Measurements from ENCODE around the gene SIX6.

The SIX6 gene

DNA sequence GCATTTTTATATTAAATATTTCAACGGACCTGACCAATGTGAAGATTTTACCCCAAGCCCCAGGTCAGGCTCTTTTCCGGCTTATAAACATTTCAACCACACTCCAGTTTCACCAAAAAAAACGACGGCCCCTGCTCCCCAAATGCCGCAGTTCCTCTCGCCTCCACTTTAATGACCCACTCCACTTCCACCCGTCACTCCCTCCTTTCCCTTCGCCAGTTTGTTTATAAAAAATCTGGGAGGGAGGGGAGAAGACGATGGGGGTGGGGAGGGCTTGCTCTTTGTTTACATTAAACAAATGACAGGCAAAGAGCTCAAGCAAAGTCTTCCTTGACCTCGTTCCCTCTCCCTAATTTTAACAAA, 5.4 kb downstream of the SIX6 start:
- no peak for DNase-seq (ENCODE audit: low read depth)

DNA sequence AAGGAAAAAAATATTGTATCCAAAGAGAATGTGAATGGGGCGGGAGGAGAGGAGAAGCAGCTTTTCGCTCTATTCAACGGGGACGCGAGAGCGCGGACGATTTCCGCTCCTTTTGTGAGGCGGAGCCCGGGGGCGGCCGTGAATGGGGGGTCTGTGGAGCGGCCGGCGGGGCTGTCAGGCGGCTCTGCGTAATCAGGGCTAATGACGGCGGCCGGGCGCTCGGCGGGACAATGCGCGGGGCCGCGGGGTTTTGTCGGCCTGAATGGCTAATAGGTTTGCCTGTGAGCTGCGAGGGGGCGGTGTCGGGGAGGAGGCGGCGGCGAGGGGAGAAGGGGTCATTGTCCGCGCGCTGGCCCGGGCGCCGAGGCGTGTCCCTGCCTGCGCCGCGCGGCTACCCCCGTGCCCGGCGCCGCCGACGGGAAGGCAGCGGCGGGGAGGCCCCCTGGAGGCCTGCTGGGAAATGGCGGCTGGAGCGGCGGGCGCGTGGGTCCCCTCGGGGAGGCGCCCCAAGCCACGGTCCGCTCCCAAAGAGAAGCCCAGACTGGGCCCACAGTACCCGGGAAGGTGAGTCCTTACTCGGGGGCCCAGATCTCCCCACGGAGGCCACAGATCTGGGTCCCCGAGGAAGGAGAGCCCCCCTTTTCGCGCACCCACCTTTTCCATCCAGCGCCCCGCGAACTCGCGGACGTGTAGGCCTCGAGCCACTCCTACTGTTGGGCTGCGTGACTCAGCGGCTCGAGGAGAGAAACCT, 6.0 kb downstream of the SIX6 start:
- DNase-seq (ENCODE audit: low read depth), result no peak

DNA sequence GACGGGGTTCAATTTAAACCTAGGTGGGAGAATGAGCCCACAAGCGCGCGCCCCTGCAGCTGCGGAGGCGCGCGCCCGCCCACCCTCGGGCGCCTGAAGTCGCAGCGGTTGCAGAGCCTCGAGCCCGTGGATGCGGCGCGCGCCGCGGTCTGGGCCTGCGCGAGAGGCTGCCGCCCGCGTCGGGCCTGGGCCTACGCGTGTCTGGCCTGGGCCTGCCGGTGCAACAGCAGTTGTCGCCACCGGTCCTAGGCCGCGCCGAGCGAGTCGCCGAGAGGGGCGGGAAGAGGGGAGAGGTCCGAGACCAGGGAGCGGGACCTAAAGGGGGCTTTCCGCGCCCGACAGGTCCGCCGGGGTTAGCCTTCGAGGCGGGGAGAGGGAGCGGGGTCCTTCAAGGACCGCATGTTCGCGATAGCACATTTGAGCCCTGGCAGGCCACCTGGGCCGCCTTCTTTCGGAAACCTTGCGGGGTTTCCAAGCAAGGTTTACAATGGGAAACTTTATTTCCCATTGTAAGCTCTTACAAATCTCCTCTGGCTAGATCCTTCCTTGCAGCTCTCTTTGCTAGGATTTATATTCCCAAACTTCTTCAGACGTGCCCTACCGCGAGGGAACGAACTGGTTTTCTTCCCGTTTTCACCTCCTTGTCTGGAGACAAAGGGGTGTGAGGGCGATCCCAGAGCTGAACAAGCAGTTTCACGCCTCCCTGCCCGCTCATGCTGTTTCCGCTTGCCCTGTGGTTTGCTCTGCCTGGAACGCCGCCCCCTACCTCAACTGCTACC, 6.8 kb downstream of the SIX6 start:
- no peak for DNase-seq (ENCODE audit: low read depth)

DNA sequence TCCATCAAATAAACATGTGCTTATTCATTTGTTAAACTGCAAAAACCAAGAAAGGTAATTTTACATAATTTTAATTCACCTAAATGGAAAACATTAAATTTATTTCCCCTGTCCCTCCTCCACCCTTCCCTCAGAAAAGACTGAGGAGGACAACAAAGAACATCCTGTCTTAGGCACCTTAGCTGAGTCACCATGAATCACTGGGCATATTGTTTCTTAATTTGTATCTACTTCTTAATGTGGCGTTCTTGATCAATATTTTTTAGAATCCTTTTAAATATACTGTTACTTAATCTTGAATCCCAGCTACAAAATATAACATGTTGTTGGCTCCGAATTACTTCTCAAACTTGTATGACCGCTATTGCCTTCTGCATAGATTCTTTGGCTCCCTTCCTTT, 23.5 kb downstream of the SIX6 start:
- no peak for DNase-seq (ENCODE audit: low read depth)

DNA sequence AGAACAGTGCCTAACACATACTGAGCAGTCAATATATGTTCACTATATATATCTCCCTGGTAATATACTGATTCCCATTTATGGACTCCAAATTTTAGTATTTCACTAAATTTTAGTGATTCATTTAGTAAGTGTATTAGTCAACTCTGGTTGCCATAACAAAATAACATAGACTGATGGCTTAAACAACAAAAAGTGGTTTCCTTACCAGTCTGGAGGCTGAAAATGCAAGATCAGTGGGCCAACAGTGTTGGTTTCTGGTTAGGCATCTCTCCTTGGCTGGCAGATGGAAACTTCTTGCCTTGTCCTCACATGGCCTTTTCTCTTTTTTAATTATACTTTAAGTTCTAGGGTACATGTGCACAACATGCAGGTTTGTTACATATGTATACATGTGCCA, 28.7 kb downstream of the SIX6 start:
- DNase-seq (ENCODE audit: low read depth), result no peak

DNA sequence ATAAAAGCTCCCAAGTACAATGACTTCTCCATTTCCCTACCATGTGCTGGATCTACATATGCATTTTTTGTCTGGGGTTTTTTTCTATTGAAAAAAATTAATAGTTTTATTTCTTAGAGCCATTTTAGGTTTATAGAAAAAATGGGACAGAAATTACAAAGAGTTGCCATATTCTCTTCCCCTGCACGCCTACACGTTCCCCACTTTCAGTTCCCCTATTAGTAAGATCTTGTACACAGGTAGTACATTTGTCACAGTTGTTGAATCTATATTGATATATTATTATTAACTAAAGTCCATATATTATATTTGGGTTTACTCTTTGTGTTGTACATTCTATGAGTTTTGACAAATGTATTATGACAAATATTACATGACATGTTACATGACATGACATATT, 35.7 kb downstream of the SIX6 start:
- DNase-seq (ENCODE audit: low read depth), result no peak

DNA sequence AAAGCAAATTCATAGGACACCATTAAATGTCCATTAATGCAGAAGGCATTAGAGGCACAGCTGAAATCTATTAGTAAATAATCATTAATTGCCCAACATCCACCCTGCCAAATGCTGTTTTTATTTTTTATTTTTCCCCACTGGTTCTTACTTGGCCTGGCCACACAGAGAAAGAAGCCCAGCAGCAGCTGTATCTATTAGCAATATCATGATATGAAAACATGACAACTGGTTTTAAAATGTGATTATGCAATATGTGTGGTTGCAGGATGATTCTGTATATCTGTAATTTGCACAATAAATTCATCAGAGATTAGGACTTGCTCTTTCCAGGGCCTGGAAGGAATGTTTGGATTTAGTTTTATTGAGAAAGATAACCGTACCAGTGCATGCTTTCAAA, 44.9 kb downstream of the SIX6 start:
- no peak for DNase-seq (ENCODE audit: low read depth)

DNA sequence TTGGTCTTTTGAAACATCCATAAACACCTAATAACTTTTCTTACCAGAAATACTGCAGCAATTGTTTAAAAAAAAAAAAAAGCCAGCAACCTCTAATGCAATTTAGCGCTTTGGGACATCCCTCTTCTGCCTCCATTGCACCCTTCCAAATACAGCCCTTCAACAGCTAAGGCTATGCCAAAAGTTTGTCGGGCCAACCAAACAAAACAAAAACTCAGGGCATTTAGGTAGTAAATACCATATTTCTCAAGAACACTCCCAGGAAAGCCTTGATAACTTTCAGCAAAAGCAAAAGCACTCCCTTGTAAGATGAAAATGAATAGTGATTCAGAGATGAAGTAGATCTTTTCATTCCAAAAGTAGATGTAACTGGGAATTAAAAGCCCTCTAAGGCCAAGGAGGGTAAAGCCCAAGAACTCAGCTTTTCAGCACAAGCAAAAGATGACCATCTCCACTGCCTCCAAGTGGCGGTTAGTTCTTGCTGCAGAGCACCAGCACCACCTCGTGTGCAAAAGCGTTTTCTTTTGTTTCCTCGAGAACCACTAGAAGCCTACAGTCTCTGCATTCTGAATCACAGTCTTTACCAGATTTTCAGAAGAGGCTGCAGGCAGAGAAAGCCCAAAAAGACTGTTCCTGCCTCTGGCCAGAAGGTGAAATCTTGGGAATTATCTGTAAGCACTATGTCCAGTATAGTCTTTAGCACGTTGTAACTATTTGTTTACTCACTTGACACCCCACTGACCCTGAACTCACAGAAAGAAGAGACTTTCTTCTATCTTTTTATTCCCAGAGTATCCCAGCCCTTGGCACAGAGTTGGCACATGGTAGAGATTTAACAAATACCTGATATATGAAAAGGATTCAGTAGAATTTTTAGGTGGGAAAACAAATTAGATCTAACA, 53.1 kb downstream of the SIX6 start:
- DNase-seq (ENCODE audit: low read depth), result no peak

Data from stimulated activated CD8-positive, alpha-beta memory T cell treated with anti-CD3 and anti-CD28 coated beads, Interleukin-12 subunit alpha, Interleukin-12 subunit beta, amount 100 ng/mL, for 1 hour (primary cell).